ENCODE measurements around the gene HMOX1.

- TF ChIP-seq SP1 (IDR thresholded peaks at IDR 0.05; ENCODE audit: low read depth) (no peak), CTCF (IDR thresholded peaks at IDR 0.05 in 2 of 3, conservative IDR thresholded peaks at IDR 0.05 in 1 of 3; ENCODE audit: borderline replicate concordance in 1 of 3, insufficient read depth in 1 of 3, low read depth in 2 of 3, low read length in 2 of 3) (no peak), POLR2AphosphoS5 (IDR thresholded peaks at IDR 0.05; ENCODE audit: low read depth, low read length) (no peak), YY1 (IDR thresholded peaks at IDR 0.05; ENCODE audit: extremely low read depth, insufficient replicate concordance, low read depth, low read length) (no peak), SIN3A (IDR thresholded peaks at IDR 0.05; ENCODE audit: low read depth) (no peak), ZFX (IDR thresholded peaks at IDR 0.05) (no peak), RAD21 (IDR thresholded peaks at IDR 0.05; ENCODE audit: low read depth) (no peak), EZH2 (IDR thresholded peaks at IDR 0.05) (no peak), POLR2A (IDR thresholded peaks at IDR 0.05; ENCODE audit: borderline replicate concordance, extremely low read depth, insufficient read depth, insufficient read length) (no peak), REST (IDR thresholded peaks at IDR 0.05; ENCODE audit: low read depth) (no peak), FOSL1 (IDR thresholded peaks at IDR 0.05; ENCODE audit: low read depth) (no peak), EGR1 (IDR thresholded peaks at IDR 0.05; ENCODE audit: low read depth) (no peak)
These were observed 43.2 kb downstream of the HMOX1 start for GRCh38 chr22:35424081-35424480.

Measured in HCT116 (cell line).